ENCODE data around the gene AXDND1.
"Not testable (repeated sequence)": the region's sequence is repeated elsewhere in the genome, so short reads cannot be mapped to it uniquely, and the experiment has no call there.

Gene AXDND1

DNA sequence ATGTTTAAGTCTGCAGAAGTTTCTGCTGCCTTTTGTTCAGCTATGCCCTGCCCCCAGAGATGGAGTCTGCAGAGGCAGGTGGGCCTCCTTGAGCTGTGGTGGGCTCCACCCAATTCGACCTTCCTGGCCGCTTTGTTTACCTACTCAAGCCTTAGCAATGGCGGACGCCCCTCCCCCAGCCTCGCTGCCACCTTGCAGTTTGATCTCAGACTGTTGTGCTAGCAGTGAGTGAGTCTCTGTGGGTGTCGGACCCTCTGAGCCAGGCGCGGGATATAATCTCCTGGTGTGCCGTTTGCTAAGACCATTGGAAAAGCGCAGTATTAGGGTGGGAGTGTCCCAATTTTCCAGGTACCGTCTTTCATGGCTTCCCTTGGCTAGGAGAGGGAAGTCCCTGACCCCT, 99.9 kb downstream of the AXDND1 start:
- not testable (repeated sequence) for DNase-seq

DNA sequence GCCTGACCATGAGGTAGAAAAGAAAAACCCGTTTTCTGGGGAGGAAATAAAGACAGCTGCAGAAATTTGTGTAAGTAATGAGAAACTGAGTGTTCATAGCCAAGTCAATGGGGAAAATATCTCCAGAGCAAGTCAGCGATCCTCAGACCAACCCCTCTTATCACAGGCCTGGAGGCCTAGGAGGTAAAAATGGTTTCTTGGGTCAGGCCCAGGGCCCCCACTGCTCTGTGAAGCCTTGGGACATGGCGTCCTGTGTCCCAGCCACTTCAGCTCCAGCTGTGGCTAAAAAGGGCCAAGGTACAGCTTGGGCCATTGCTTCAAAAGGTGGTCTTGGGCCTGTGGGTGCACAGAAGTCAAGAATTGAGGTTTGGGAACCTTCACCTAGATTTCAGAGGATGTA, 108.9 kb downstream of the AXDND1 start:
- DNase-seq: no peak

DNA sequence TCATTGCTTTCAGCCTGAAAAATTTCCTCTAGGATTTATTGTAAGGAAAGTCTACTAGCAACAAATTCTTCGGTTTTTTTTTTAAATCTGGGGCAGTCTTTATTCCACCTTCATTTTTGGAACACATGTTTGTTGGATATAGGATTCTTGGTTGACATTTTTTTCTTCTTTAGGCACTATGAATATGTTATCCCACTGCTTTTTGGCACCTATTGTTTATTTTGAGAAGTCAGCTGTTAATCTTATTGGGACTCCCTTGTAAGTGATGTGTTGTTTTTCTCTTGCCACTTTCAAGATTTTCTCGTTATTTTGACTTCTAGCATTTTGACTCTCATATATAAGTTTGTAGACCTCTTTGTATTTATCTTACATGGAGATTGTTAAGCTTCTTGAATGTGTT, 110.7 kb downstream of the AXDND1 start:
- DNase-seq: no peak

DNA sequence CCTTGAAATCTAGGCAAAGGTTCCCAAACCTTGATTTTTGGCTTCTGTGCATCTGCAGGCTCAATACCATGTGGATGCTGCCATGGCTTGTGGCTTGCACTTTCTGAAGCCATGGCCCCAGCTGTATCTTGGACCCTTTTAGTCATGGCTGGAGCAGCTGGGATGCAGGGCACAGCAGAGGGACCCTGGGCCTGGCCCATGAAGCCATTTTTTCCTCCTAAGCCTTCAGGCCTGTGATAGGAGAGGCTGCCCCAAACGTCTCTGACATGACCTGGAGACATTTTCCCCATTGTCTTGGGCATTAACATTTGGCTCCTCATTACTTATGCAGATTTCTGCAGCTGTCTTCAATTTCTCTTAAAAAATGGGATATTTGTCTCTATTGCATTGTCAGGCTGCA, 112.6 kb downstream of the AXDND1 start:
- no peak for DNase-seq

DNA sequence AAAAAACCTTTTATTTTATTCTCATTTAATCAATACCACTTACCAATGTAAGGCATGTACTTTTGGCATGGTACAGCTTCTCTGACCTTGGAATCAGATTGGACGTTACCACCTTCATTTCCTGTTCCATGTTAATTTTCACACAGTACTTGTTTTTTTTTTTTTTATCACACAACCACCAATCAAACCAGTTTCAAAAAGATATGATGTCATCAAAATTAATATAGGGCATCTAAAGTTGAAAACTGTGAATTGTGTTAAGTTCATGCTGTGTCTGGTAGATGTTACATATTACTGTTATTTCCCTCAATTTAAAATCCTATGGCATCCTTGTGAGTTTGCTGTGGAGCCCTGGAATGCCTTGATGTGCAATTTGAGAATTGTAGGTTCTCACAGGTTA, 124.8 kb downstream of the AXDND1 start:
- DNase-seq: no peak

DNA sequence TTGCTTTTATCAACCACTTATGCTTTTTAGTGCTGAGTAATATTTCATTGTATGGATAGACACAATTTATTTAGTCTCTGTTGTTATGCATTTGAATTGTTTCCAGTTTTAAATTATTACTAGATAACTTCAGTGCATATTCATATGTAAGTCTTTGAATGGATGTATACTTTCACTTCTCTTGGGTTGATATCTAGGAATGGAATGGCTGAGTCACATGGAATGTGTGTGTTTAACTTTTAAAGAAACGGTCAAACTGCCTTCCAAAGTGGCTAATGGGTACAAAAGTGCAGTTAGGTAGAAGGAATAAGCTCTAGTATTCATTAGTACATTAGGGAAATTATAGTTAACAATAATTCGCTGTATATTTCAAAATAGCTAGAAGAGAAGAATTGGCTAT, 127.6 kb downstream of the AXDND1 start:
- DNase-seq: no peak

DNA sequence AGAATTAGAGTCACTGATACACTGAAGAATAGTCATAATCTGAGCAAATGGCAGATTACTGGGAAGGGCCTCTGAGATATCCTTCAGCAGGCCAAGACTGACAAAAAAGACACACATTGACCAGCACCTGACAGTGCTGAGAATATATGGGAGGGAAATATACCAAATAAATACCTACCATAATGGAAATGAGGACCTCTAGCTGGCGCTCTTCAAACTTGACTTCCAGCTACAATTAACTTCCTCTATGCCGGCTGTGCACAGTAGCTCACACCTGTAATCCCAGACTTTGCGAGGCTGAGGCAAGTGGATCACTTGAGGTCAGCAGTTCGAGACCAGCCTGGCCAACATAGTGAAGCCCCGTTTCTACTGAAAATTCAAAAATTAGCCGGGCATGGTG, 140.4 kb downstream of the AXDND1 start:
- DNase-seq: no peak

DNA sequence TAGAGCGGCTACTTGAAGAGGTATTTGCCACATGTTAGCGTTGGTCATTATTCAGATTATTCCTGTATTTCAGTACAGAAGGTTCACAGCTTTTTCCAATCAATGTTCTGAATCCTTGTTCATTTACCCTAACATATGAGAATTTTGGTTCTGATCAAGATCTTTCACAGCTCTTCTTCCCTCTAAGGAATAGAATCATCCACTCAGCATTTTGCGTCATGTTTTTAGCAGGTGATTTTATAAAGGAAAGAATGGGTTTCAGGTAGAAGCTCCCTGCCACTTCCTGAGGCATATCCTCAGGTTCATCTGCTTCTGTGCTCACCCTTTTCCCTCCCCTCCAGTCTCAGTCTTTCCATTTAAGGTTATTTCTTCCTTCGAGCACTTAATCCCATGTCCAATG, 143.6 kb downstream of the AXDND1 start:
- no peak for DNase-seq

DNA sequence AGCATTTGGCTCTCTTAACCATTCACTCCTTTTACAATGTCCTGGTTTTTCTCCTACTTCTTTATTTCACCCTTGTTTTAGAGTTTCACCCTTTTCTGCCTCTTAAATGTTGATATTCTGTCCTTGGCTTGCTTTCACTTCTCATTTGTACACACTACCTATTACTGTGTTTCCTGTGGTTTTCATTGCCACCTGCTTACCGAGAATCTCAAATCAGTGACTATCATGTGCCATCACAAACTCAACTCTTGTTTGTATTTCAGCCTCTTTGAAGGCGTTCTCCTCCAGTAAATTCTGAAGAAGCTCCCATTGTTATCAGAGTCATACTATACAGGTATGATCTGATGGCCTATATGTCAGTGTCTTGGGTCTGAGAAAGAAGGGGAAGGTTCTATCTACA, 144.3 kb downstream of the AXDND1 start:
- DNase-seq: no peak

DNA sequence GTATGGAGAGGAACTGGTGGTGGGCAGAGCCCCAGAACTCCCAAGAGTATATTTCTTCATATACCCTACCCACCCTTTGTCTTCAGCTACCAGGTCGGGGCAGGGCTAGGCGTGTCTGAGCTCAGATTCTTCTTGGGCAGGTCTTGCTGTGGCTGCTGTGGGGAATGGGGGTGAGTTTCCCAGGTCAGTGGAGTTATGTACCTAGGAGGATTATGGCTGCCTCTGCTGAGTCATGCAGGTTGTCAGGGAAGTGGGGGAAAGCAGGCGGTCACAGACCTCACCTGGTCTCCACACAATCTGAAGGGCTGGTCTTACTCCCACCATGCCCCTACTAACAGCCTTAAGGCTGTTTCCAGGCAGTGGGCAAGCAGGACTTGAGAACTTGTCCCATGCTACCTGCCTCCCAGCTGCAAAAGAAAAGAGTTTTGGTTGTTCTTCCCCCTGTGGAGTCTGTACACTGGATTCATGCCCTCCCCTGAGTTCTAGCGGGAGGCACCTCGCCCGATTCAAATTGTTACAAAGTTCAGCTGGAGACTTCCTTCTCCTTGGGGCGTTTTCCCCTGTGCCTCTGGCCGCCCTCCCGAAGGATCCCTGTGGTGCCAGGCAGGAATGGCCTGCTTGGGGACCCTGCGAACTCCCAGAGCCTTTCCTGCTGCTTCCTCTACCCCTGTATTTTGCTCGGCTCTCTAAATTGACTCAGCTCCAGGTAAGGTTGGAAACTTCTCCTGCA, 151.4 kb downstream of the AXDND1 start:
- no peak for DNase-seq

DNA sequence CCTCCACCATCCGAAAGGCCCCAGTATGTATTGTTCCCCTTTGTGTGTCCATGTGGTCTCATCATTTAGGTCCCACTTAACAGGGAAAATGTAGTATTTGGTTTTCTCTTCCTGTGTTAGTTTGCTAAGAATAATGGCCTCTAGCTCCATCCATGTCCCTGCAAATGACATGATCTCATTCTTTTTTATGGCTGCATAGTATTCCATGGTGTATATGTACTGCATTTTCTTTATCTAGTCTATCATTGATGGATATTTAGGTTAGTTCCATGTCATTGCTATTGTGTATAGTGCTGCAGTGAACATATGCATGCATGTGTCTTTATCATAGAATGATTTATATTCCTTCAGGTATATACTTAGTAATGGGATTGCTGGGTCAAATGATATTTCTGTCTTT, 152.8 kb downstream of the AXDND1 start:
- not testable (repeated sequence) for DNase-seq

DNA sequence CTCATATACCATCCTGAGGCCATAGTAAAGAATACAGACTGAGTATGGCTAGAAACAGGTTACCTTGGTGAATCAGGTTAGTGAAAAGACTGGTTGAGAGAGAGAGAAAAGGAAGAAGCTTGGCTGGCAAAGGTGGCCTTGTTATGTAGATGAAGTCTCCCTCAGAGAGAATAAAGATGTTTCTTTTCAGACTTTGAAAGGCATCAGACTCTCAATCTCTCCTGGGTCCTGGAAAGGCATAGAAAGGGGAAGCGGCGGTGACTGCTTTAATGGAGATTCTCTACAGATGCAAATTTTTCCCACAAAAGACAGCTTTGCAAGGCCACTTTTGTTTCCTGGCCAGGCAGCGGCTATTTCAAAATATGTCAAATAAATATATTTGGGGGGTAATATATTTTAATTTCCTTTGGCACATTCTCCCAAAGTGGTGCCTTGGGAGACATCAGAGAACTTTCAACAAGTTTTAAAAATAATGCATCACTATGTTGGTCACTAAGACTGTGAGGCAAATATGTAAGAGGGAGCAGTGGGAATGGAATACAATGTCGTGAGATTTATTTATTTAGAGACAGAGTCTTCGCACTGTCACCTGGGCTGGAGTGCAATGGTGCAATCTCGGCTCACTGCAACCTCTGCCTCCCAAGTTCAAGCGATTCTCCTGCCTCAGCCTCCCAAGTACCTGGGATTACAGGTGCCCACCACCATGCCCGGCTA, 163.9 kb downstream of the AXDND1 start:
- no peak for DNase-seq

DNA sequence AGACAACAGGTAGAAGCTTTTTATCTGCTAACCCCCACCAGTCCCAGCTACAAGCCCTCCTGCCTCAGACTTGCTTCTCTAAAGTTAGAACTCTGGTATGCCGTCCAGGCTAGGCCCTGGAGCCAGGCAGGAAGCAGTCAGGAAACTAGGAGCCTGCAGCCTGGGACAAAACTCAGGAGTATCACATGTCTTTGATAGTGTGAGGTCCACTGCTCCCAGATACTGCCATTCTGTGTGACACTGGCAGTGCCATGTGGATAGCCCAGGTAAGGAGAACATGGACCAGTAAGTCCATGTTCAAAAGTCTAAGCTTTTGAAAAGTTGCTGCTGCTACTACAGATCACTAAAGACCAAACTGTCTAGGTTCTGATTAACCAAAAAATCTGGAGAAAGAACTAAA, 164.6 kb downstream of the AXDND1 start:
- no peak for DNase-seq

DNA sequence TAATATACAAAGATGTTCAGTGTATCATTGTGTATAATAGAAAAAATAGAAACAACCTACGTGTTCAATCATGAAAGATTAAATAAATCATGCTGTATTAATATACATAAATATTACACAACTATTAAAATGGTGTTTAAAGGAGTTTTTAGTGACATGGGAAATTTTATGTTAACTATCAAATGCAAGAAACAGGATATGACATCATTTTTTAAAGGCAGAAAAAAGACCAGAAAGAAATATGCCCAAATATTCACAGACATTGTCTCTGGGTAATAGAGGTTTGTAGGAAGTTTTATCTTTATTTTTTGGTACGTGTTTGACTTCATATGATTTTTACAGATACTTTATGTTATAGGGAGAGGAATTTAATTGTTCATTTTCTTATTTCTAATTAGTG, 176.0 kb downstream of the AXDND1 start:
- no peak for DNase-seq

DNA sequence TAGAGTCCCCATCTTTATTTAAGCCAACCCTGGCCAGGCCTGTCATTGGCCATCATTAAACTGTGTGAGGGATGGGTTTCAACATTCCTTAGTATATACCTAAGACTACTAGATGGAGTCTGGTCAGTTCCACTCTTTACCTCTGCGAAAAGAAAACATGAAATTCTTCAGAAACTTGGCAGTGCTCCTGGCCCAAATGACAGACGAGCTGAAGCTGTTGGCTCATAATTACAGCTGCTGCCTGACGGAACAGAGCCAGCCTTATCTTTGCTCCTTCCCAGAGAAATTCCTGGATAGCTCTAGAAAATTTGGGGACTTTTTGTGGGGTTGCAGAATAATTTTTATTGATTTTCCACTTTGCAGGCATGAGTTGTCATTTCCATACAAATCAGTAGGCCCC, 179.6 kb downstream of the AXDND1 start:
- DNase-seq: no peak

DNA sequence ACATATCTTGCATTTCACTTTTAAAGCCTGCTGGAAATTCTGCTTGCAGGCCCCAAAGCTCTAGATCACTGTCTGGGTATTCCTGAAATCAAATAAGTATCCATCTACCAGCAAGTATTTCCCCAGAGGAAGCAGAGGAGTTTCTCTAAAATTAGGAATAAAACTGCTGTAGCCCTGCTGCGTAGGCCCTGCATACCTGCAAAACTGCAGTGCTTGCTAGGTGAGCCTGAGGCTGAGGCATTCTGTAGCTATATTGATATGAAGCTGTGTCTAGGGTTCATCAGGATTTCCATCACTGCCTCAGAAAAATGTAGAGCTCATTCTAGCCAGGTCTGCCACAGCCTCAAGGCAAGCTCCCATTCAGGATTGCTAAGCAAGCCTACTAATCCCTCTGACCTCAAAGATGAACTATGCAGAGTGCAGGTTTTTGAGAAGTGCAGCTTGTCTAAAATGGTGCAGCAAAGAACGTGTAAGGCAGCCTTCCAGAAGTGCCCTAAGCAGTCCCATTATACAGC, 181.3 kb downstream of the AXDND1 start:
- no peak for DNase-seq

DNA sequence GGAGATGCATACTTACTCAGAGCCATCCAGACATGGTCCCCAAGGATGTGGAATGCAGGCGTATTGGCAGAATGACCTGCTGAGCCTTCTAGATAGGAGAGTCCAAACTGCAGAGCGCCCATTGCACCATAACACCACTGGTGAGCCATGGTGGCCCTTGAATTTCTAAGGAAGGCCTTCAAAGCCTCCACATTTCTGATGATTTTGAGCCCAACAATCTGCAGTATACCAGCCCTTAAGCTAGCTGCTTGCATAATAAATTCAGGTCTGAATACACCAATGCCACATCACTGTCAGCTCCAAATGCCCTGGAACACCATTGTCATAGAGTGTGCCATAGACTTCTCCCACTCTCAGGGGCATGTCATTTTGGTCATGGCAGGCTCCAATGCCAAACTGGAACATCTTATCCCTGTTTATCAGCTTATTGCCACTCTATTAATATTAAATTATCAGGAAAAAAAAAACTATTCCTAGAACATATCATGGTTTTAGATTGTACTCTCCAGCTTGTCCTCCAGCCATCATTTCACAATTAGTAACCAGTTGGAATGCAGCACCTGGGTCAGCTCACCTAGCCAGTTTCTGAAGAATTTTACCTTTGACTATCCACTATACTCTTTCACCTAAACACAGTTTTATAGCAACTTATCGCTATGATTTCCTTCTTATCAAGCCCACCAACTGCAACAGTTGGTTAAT, 183.0 kb downstream of the AXDND1 start:
- no peak for DNase-seq

DNA sequence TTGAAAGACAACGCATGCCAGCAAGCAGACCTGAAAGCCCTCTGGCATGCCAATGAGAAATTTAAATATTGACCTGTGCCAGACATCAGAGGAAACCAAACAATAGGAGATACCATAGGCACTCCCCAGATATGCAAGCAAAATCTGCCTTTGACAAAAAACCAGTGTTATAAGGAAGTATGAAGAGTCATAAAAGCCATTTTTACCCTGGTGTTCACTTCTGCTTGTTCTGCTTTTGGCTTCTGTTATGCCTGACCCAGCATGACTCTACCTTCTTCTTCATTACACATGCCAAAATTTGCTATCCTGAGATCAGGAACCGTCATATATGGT, 183.6 kb downstream of the AXDND1 start:
- DNase-seq: no peak

DNA sequence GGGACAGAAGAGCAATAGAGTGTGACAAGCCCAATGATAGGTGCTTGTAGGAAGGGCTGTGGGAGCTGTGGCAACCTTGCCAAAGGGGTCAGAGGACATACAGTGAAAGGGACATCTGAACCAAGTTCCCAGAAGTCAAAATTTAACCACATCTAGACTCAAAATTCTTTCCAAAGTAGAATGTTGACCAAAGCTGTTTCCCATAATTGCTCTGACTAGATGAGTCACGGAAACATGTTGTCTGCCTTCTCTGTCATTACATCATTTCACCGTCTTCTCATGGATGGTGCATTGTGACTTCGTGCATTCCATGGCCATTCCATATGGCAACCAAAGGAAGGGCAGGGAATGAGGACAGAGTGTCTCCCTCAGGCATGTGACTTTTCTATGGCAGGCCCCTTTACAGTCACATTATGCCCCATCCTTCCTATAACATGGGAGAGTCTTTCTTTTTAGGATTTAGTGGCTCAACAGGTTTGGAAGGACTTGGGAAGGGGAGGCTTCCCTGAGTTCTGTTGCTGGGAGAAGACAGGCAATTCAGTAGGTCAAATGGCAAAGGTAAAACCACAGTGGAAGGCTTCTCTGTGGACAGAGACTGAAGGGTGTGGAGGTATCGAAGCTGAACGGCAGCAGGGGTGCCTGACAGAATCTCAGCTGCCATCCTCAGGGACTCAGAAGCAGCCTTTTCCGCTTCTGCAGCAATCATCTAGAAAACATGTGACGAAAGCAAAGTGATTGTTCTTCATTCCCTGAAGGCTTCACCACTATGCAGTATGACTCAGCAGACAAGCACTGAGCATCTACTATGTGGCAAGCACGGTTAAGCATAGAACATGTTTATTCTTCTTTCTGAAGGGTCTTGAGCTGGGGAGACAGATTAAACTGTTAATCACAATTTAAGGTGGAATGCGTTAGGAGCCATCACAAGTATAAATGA, 185.2 kb downstream of the AXDND1 start:
- no peak for DNase-seq

DNA sequence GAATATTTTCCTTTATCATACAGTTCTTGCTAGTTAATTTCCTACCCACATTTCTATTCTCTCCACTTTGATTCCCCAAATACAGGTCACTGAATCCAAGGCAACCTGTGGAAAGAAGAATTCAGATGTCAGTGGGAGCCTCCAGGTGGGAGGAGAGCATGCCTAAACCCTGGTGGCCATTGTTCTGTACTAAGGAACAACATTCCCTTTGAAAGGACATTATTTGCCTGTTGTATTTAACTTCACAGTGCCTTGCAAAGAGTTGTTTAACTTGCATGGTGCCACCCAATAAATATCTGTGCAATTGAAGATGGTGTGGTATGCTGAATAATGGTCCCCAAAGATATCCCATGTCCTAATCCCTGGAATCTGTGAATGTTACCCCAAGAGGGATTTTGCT, 188.7 kb downstream of the AXDND1 start:
- no peak for DNase-seq

DNA sequence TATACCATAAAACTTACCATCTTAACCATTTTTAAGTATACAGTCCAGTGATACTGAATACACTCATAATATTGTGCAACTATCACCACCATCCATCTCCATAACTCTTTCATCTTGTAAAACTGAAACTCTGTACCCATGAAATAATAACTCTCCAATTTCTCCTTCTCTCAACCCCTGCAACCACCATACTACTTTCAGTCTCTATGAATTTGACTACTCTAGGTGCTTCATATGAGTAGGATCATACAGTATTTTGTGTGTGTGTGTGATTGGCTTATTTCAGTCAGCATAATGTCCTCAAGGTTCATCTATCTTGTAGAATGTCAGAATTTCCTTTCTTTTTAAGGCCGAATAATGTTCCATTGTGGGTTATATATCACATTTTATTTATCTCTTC, 192.3 kb downstream of the AXDND1 start:
- DNase-seq: no peak

DNA sequence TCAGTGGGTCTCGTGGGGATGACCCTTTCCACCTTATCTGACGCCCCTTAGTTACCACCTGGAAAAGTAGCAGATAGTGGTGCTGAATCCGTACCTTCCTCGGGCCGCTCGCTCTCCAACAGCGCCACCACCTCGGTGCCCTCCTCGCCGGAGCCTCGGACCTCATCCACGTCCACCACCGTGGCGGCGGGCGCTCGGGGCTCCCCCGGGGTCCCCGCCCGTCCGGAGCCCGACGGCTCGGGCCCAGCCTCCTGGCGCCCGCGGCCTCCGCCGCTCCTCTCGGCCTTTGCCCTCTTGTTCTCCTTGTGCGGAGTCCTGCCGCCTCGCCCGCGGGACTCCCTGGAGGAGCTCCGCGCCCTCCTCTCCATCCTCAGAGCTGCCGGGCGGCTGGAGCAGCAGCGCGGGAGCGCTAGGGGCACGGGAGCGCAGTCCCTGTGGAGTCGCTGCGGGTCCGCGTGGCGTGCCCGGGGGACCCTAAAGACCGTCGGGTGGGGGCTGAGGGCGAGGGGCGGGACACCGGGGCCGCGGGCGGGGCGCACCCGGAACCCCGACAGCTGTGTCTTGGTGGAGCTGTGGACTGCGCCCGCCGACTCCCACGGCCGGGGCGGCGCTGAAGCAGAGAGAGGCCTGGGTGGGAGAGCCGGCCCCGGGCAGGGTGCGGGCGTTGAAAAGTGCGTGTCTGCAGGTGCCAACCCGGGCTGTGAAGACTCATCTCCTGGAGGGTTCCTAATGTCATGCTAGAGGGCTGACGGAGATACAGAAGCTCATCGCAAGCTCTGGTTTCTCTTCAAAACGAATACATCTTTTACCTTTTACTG, 209.9 kb downstream of the AXDND1 start, which contains the start of gene NPHS2:
TSS of gene NPHS2 (minus strand) at position 452 of the 818 bp plus-strand sequence. CDS start at position 368, 84 bp downstream.
- DNase-seq: no peak

All from T-helper 1 cell (primary cell).